MM.1S (cell line): ENCODE results near the gene PIP5K1A.

Source experiments
- EZH2 ChIP-seq: fragments of 300-600 bp; sonication (generic); optimal IDR thresholded peaks from 2 replicates; pipeline ENCODE3; 2017; ENCODE audit warnings: low read depth, mild to moderate bottlenecking, antibody characterized with exemption, low read length, mixed read lengths
- EZH2phosphoT487 ChIP-seq: fragments of 300-600 bp; sonication (generic); IDR thresholded peaks from 2 replicates; pipeline ENCODE4 v1.6.1; 2018; ENCODE audit warnings: antibody characterized with exemption, low read length
- TF ChIP-seq, protein P1 (sequence below): fragments of 300-600 bp; sonication (generic); IDR thresholded peaks from 2 replicates; pipeline ENCODE4 v1.5.1; 2016; ENCODE audit warnings: antibody characterized with exemption, low read length, mixed read lengths

DNA sequence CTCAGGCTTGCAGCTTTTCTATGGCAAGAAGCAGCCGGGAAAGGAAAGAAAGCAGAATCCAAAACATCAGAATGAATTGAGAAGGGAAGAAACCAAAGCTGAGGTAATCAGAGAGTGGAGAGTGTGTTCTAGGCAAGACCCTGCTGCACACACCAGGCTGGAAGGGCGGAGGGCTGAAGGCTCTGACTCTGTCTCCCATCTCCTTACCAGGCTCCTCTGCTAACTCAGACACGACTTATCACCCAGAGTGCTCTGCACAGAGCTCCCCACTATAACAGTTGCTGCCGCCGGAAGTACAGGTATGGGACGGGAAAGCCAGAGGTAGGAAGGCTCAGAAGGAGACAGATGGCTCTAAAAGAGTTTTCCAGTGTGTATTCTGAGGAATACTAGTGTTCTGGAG is 31.2 kb upstream of the PIP5K1A start:
- TF ChIP-seq, protein P1, sequence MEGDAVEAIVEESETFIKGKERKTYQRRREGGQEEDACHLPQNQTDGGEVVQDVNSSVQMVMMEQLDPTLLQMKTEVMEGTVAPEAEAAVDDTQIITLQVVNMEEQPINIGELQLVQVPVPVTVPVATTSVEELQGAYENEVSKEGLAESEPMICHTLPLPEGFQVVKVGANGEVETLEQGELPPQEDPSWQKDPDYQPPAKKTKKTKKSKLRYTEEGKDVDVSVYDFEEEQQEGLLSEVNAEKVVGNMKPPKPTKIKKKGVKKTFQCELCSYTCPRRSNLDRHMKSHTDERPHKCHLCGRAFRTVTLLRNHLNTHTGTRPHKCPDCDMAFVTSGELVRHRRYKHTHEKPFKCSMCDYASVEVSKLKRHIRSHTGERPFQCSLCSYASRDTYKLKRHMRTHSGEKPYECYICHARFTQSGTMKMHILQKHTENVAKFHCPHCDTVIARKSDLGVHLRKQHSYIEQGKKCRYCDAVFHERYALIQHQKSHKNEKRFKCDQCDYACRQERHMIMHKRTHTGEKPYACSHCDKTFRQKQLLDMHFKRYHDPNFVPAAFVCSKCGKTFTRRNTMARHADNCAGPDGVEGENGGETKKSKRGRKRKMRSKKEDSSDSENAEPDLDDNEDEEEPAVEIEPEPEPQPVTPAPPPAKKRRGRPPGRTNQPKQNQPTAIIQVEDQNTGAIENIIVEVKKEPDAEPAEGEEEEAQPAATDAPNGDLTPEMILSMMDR, result no peak
- TF ChIP-seq EZH2 (no peak), EZH2phosphoT487 (no peak)
